WTC11 (cell line): ENCODE results near the gene MFAP3. TPM values are rescaled to one million over a fixed set of nuclear protein-coding genes. Genes with fewer than 3 reads are reported as not detected.
A peak's percentile ranks its signal among the peaks of the same experiment; 100 is the strongest.

Experiments used
- ATAC-seq: fragments of 200-7000 bp; cut with Tn5 transposase; 2 replicates; pipeline ENCODE4 v1.10.0; 2021; ENCODE audit warnings: mild to moderate bottlenecking, moderate library complexity
- CTCF ChIA-PET: fragments of 300-600 bp; sonication (Branson Sonifier 250); formaldehyde crosslinking; loops from one replicate; lab custom pipeline; 2021; ENCODE audit warnings: antibody characterized with exemption; lab: Charles Lee
- POLR2A ChIA-PET: fragments of 350-600 bp; sonication (Branson Sonifier 250); formaldehyde crosslinking; loops from one replicate; lab custom pipeline; 2021; ENCODE audit warnings: antibody characterized with exemption; lab: Charles Lee
- DNase-seq: peaks from one replicate; pipeline ENCODE4 v3.0.0; 2021; ENCODE audit warnings: low spot score
- H3K27ac Mint-ChIP-seq: 2 replicates; pipeline ENCODE4 v1.8.0; 2021; ENCODE audit warnings: mixed read lengths
- H3K27me3 Mint-ChIP-seq: 2 replicates; pipeline ENCODE4 v1.8.0; 2021; ENCODE audit warnings: low read depth, mild to moderate bottlenecking, moderate library complexity, mixed read lengths
- H3K36me3 Mint-ChIP-seq: 2 replicates; pipeline ENCODE4 v1.8.0; 2021; ENCODE audit warnings: mixed read lengths
- H3K4me1 Mint-ChIP-seq: 2 replicates; pipeline ENCODE4 v1.8.0; 2022; ENCODE audit warnings: mixed read lengths
- H3K4me3 Mint-ChIP-seq: 2 replicates; pipeline ENCODE4 v1.8.0; 2021; ENCODE audit warnings: mild to moderate bottlenecking, moderate library complexity, mixed read lengths
- H3K9me3 Mint-ChIP-seq: 2 replicates; pipeline ENCODE4 v1.8.0; 2021; ENCODE audit warnings: mixed read lengths
- AFF4 ChIP-seq: sonication (generic); formaldehyde crosslinking; IDR thresholded peaks from 2 replicates; pipeline ENCODE4 v1.8.1; 2023; ENCODE audit warnings: mild to moderate bottlenecking, missing genetic modification reagents, borderline replicate concordance
- CBFB ChIP-seq: sonication (generic); formaldehyde crosslinking; IDR thresholded peaks from 2 replicates; pipeline ENCODE4 v1.8.1; 2022; ENCODE audit warnings: mild to moderate bottlenecking, low read depth, missing genetic modification reagents
- E2F1 ChIP-seq: sonication (generic); formaldehyde crosslinking; IDR thresholded peaks from 2 replicates; pipeline ENCODE4 v1.8.0; 2022; ENCODE audit warnings: mild to moderate bottlenecking, missing genetic modification reagents
- E2F5 ChIP-seq: sonication (generic); formaldehyde crosslinking; IDR thresholded peaks from 2 replicates; pipeline ENCODE4 v1.8.1; 2022; ENCODE audit warnings: mild to moderate bottlenecking, moderate library complexity, missing genetic modification reagents
- ELF4 ChIP-seq: sonication (generic); formaldehyde crosslinking; IDR thresholded peaks from 2 replicates; pipeline ENCODE4 v1.8.1; 2022; ENCODE audit warnings: low read depth, mild to moderate bottlenecking, moderate library complexity, missing genetic modification reagents
- ETV6 ChIP-seq: sonication (generic); formaldehyde crosslinking; IDR thresholded peaks from 2 replicates; pipeline ENCODE4 v1.8.1; 2022; ENCODE audit warnings: mild to moderate bottlenecking, missing genetic modification reagents
- FOXJ3 ChIP-seq: sonication (generic); formaldehyde crosslinking; IDR thresholded peaks from 2 replicates; pipeline ENCODE4 v1.9.0; 2021; ENCODE audit warnings: missing genetic modification reagents, mild to moderate bottlenecking, borderline replicate concordance
- FOXK1 ChIP-seq: sonication (generic); formaldehyde crosslinking; IDR thresholded peaks from 2 replicates; pipeline ENCODE4 v1.8.0; 2022; ENCODE audit warnings: mild to moderate bottlenecking, moderate library complexity, missing genetic modification reagents
- HMGXB4 ChIP-seq: sonication (generic); formaldehyde crosslinking; IDR thresholded peaks from 2 replicates; pipeline ENCODE4 v1.8.1; 2023; ENCODE audit warnings: mild to moderate bottlenecking, moderate library complexity, missing genetic modification reagents
- IRF2 ChIP-seq: sonication (generic); formaldehyde crosslinking; IDR thresholded peaks from 2 replicates; pipeline ENCODE4 v1.8.0; 2022; ENCODE audit warnings: low read depth, missing genetic modification reagents, borderline replicate concordance
- NFATC4 ChIP-seq: fragments of 250-450 bp; sonication (Bioruptor Pico); IDR thresholded peaks from 2 replicates; pipeline ENCODE4 v1.9.0; 2021; ENCODE audit warnings: mild to moderate bottlenecking
- PREB ChIP-seq: sonication (generic); formaldehyde crosslinking; IDR thresholded peaks from 2 replicates; pipeline ENCODE4 v1.8.1; 2022; ENCODE audit warnings: mild to moderate bottlenecking, missing genetic modification reagents, moderate library complexity, borderline replicate concordance
- RELA ChIP-seq: sonication (generic); formaldehyde crosslinking; IDR thresholded peaks from 2 replicates; pipeline ENCODE4 v1.8.1; 2022; ENCODE audit warnings: missing genetic modification reagents, mild to moderate bottlenecking, borderline replicate concordance
- TEAD4 ChIP-seq: sonication (generic); formaldehyde crosslinking; IDR thresholded peaks from 2 replicates; pipeline ENCODE4 v1.8.0; 2022; ENCODE audit warnings: mild to moderate bottlenecking, missing genetic modification reagents
- USF2 ChIP-seq: sonication (generic); formaldehyde crosslinking; IDR thresholded peaks from 2 replicates; pipeline ENCODE4 v1.8.1; 2023; ENCODE audit warnings: mild to moderate bottlenecking, missing genetic modification reagents, moderate library complexity
- ZNF138 ChIP-seq: sonication (generic); formaldehyde crosslinking; conservative IDR thresholded peaks from 2 replicates; pipeline ENCODE4 v1.8.1; 2022; ENCODE audit warnings: mild to moderate bottlenecking, moderate library complexity, missing genetic modification reagents
- total RNA-seq: library from RNA; stranded (reverse); gene quantifications from 3 replicates; pipeline ENCODE4 v1.2.3, GENCODE V29; 2021

Gene MFAP3
- total RNA-seq, 1 experiment from 2014 or later, result 20.0 TPM

GRCh38 chr5:154055201-154055600 lies 16.4 kb downstream of the MFAP3 start:
- ChIA-PET POLR2A (no interaction called here), CTCF (interaction anchor here (1.0 kb wide), 1 partner anchor 18 kb away, joined by 3 read pairs; no protein-coding TSS in a partner anchor)
- DNase-seq, result no peak
- Mint-ChIP-seq H3K36me3 (peaks cover 9% of the 10 kb centered on the region), H3K27ac (no peak overlapping the region), H3K4me1 (peaks cover 18% of the 10 kb centered on the region), H3K27me3 (peaks cover 3% of the 10 kb centered on the region; the same call in 1 of the 2 replicates), H3K4me3 (no peak overlapping the region), H3K9me3 (no peaks in the 10 kb centered on the region)
- no peak for TF ChIP-seq HMGXB4
- no peak for TF ChIP-seq AFF4 (CRISPR knock-in tag)
- TF ChIP-seq RELA (CRISPR knock-in tag), result no peak
- TF ChIP-seq E2F1, result no peak
- TF ChIP-seq USF2 (CRISPR knock-in tag), result no peak
- TF ChIP-seq FOXK1 (CRISPR knock-in tag), result no peak
- TF ChIP-seq FOXJ3, result no peak
- no peak for TF ChIP-seq E2F5 (CRISPR knock-in tag)
- no peak for TF ChIP-seq PREB
- ATAC-seq, result no peak

- CTCF ChIA-PET, result interaction anchor here (1.0 to 2.6 kb wide), 6 partner anchors 9 to 347 kb away, joined by 3 to 11 read pairs (median 8); partner anchors contain the start of gene GALNT10
- POLR2A ChIA-PET, result interaction anchor here (1.2 kb wide), 1 partner anchor 84 kb away, joined by 4 read pairs; no protein-coding TSS in a partner anchor
- H3K27ac Mint-ChIP-seq, result no peak overlapping the region
Measured at GRCh38 chr5:154058055-154059038, 19.6 kb downstream of the MFAP3 start.

More at GRCh38 chr5:154058055-154059038, 19.6 kb downstream of the MFAP3 start:
- TF ChIP-seq CBFB (CRISPR knock-in tag) (no peak), NFATC4 (CRISPR knock-in tag) (no peak), ETV6 (CRISPR knock-in tag) (no peak), ZNF138 (CRISPR knock-in tag) (no peak), IRF2 (CRISPR knock-in tag) (no peak), TEAD4 (CRISPR knock-in tag) (no peak), ELF4 (CRISPR knock-in tag) (no peak)
- Mint-ChIP-seq H3K4me1 (peaks cover 18% of the 10 kb centered on the region), H3K9me3 (no peaks in the 10 kb centered on the region), H3K4me3 (no peak overlapping the region), H3K27me3 (peaks cover 3% of the 10 kb centered on the region; the same call in 1 of the 2 replicates), H3K36me3 (peaks cover 4% of the 10 kb centered on the region)
- DNase-seq (no peak), ATAC-seq (peak; percentile 63)
